ENCODE data around the gene BLVRB.

- TF ChIP-seq CTCF (IDR thresholded peaks at IDR 0.05) (no peak), POLR2A (IDR thresholded peaks at IDR 0.05) (no peak)
These were observed 67.0 kb downstream of the BLVRB start for GRCh38 chr19:40398417-40399131.
